Ascending aorta (tissue), 2 donors: ENCODE results near the gene ERRFI1. TPM values are rescaled to one million over a fixed set of nuclear protein-coding genes. Genes with fewer than 3 reads are reported as not detected.

ENCODE experiments used
- DNase-seq, 2 donors: peaks; one replicate each; pipeline ENCODE4 v3.0.0-alpha.2; 2019; ENCODE audit warnings: low spot score in 2 of 2
- H3K27ac ChIP-seq, 2 donors: fragments of 200-600 bp; sonication (generic); one replicate each; pipeline ENCODE4 v1.5.1; 2016 to 2017; ENCODE audit warnings: mild to moderate bottlenecking in 1 of 2
- H3K27me3 ChIP-seq: fragments of 200-600 bp; sonication (generic); one replicate; pipeline ENCODE4 v1.5.1; 2017
- H3K36me3 ChIP-seq, 2 donors: fragments of 200-600 bp; sonication (generic); one replicate each; pipeline ENCODE4 v1.5.1; 2016
- H3K4me1 ChIP-seq, 2 donors: fragments of 200-600 bp; sonication (generic); one replicate each; pipeline ENCODE4 v1.5.1; 2016 to 2017; ENCODE audit warnings: mild to moderate bottlenecking in 1 of 2
- H3K4me3 ChIP-seq, 2 donors: fragments of 200-600 bp; sonication (generic); one replicate each; pipeline ENCODE4 v1.5.1; 2016 to 2017; ENCODE audit warnings: mild to moderate bottlenecking in 1 of 2
- H3K9me3 ChIP-seq, 2 donors: fragments of 200-600 bp; sonication (generic); one replicate each; pipeline ENCODE4 v1.5.1; 2016
- CTCF ChIP-seq, 3 experiments: fragments of 200-600 bp in 2 of 3; fragments of 450-650 bp in 1 of 3; sonication (generic) in 2 of 3; IDR thresholded peaks; one replicate each; pipeline ENCODE4 v1.5.1; 2016 to 2019; ENCODE audit warnings: antibody characterized with exemption in 3 of 3, mild to moderate bottlenecking in 1 of 3, moderate library complexity in 1 of 3
- intact Hi-C: fragments of 100-400 bp; cut with DNase I; formaldehyde crosslinking; loops from one replicate; pipeline ENCODE4 v1.15.1; 2023
- total RNA-seq: library from RNA; depleted of rRNA; stranded (reverse); fragments of >200 nt; gene quantifications from one replicate; pipeline ENCODE4 v1.1.0, GENCODE V29; 2016

Gene ERRFI1
- total RNA-seq, 1 donor from 2014 or later, result 59.7 TPM

- intact Hi-C loops, result no loop called here
- Histone ChIP-seq H3K4me1 (peaks cover 0 to 22% of the 10 kb centered on the region in 2 donors), H3K27me3 (no peaks in the 10 kb centered on the region), H3K36me3 (peaks cover 10 to 14% of the 10 kb centered on the region in 2 donors), H3K9me3 (no peaks in the 10 kb centered on the region), H3K4me3 (peak overlapping the region in 1 of 2 donors; percentile 11), H3K27ac (peak overlapping the region; percentile 53 to 76)
- TF ChIP-seq CTCF (IDR thresholded peaks at IDR 0.05), result no peak
- peak; percentile 57 to 95 for DNase-seq
Measured at GRCh38 chr1:8004803-8005573, 21.1 kb downstream of the ERRFI1 start.

GRCh38 chr1:8004113-8004802 lies 21.9 kb downstream of the ERRFI1 start:
- Histone ChIP-seq H3K4me3 (peak overlapping the region in 1 of 2 donors; percentile 11), H3K27ac (peak overlapping the region; percentile 53 to 76), H3K9me3 (no peaks in the 10 kb centered on the region), H3K36me3 (peaks cover 3 to 7% of the 10 kb centered on the region in 2 donors), H3K4me1 (peaks cover 0 to 22% of the 10 kb centered on the region in 2 donors), H3K27me3 (no peaks in the 10 kb centered on the region)
- intact Hi-C loops, result no loop called here
- no peak for DNase-seq
- no peak for TF ChIP-seq CTCF (IDR thresholded peaks at IDR 0.05)

- intact Hi-C loops, result no loop called here
- Histone ChIP-seq H3K4me1 (peaks cover 0 to 22% of the 10 kb centered on the region in 2 donors), H3K9me3 (no peaks in the 10 kb centered on the region), H3K4me3 (no peak overlapping the region), H3K36me3 (peaks cover 0 to 2% of the 10 kb centered on the region in 2 donors), H3K27me3 (no peaks in the 10 kb centered on the region), H3K27ac (no peak overlapping the region)
- no peak for DNase-seq
- TF ChIP-seq CTCF (IDR thresholded peaks at IDR 0.05), result no peak
Measured at GRCh38 chr1:8003438-8004112, 22.5 kb downstream of the ERRFI1 start.

GRCh38 chr1:8002921-8003320 lies 23.2 kb downstream of the ERRFI1 start:
- peaks cover 0 to 22% of the 10 kb centered on the region in 2 donors for H3K4me1 ChIP-seq
- intact Hi-C loops, result no loop called here
- H3K9me3 ChIP-seq, result no peaks in the 10 kb centered on the region
- no peak for DNase-seq
- no peak overlapping the region for H3K4me3 ChIP-seq
- no peak overlapping the region for H3K27ac ChIP-seq
- no peaks in the 10 kb centered on the region for H3K27me3 ChIP-seq
- H3K36me3 ChIP-seq, result no peaks in the 10 kb centered on the region
- TF ChIP-seq CTCF (IDR thresholded peaks at IDR 0.05), result no peak

- Histone ChIP-seq H3K36me3 (no peaks in the 10 kb centered on the region), H3K9me3 (no peaks in the 10 kb centered on the region), H3K4me3 (no peak overlapping the region), H3K4me1 (peaks cover 0 to 22% of the 10 kb centered on the region in 2 donors), H3K27me3 (no peaks in the 10 kb centered on the region), H3K27ac (no peak overlapping the region)
- intact Hi-C loops, result no loop called here
- DNase-seq, result no peak
- no peak for TF ChIP-seq CTCF (IDR thresholded peaks at IDR 0.05)
Measured at GRCh38 chr1:8002329-8002910, 23.7 kb downstream of the ERRFI1 start.
